ENCODE results near the gene PLGLB1.
"Not testable (repeated sequence)": the region's sequence is repeated elsewhere in the genome, so short reads cannot be mapped to it uniquely, and the experiment has no call there.

DNA sequence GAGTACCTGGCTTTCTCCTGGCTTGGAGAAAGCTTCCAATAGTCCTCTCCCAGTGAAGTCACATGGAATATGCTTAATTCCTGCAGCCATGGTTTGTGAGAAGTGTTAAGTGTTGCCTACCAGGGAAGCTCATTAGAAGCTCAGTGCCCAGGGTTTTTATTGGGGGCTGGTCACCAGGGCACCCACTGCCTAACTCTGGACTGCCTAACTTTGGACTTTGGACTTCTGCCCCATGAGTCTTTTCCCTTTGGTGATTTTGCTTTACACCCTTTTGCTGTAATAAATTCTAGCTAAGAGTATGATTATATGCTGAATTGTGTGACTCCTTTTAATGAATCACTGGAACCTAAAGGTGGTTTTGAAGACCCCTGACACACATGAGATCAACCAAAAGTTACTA, 35.2 kb upstream of the PLGLB1 start:
- TF ChIP-seq, protein P1, sequence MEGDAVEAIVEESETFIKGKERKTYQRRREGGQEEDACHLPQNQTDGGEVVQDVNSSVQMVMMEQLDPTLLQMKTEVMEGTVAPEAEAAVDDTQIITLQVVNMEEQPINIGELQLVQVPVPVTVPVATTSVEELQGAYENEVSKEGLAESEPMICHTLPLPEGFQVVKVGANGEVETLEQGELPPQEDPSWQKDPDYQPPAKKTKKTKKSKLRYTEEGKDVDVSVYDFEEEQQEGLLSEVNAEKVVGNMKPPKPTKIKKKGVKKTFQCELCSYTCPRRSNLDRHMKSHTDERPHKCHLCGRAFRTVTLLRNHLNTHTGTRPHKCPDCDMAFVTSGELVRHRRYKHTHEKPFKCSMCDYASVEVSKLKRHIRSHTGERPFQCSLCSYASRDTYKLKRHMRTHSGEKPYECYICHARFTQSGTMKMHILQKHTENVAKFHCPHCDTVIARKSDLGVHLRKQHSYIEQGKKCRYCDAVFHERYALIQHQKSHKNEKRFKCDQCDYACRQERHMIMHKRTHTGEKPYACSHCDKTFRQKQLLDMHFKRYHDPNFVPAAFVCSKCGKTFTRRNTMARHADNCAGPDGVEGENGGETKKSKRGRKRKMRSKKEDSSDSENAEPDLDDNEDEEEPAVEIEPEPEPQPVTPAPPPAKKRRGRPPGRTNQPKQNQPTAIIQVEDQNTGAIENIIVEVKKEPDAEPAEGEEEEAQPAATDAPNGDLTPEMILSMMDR (IDR thresholded peaks at IDR 0.05) = not testable (repeated sequence)
- not testable (repeated sequence) for TF ChIP-seq POLR2A (IDR thresholded peaks at IDR 0.05)

All from thyroid gland (tissue), 4 donors.